Measurements from ENCODE around the gene DEFB129.

The DEFB129 gene

DNA sequence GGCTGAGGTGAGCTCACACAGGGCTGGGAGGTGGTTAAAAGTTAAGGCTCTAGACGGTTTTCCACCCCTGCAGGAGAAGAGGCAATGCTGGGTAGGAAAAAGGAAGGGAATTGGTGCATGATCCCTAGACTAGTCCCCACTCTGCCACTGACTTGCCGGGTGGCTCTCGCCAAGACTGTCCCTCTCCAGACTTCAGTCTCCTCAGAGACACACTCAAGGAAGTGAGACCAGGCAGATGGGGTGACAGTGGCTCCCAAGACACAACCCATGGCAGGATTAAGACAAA, 50.4 kb downstream of the DEFB129 start:
- Histone ChIP-seq H2AFZ (ENCODE audit: low read depth, low read length) (no peak overlapping the region), H3K27ac (ENCODE audit: low read length, poor library complexity, severe bottlenecking) (no peak overlapping the region), H2BK5ac (ENCODE audit: low read depth, low read length, poor library complexity, severe bottlenecking) (no peak overlapping the region), H3K9me3 (ENCODE audit: control insufficient read depth, low read length) (no peaks in the 10 kb centered on the region), H2AK5ac (ENCODE audit: low read length, severe bottlenecking) (no peak overlapping the region), H3K36me3 (ENCODE audit: control insufficient read depth in 1 of 2, insufficient read depth in 2 of 2, low read depth in 1 of 2, low read length in 2 of 2) (peaks cover 19 to 57% of the 10 kb centered on the region in 2 experiments), H2BK120ac (ENCODE audit: low read depth, low read length) (no peak overlapping the region), H3K4me3 (ENCODE audit: insufficient read depth in 1 of 2, low read depth in 1 of 2, low read length in 2 of 2) (no peak overlapping the region), H3K18ac (ENCODE audit: low read depth in 1 of 2, low read length in 2 of 2) (no peak overlapping the region), H3K4me2 (ENCODE audit: low read length, poor library complexity, severe bottlenecking) (no peak overlapping the region), H3K9ac (ENCODE audit: low read length) (no peak overlapping the region), H2BK15ac (ENCODE audit: low read depth, poor library complexity, severe bottlenecking) (no peak overlapping the region), H3K27me3 (ENCODE audit: control insufficient read depth in 1 of 2, insufficient read depth in 1 of 2, low read length in 2 of 2) (no peaks in the 10 kb centered on the region), H4K91ac (ENCODE audit: low read length) (no peak overlapping the region), H3K79me1 (replicated peaks; ENCODE audit: low read length, poor library complexity, severe bottlenecking) (peaks cover 1% of the 10 kb centered on the region), H3K4me1 (ENCODE audit: control insufficient read depth, insufficient read depth, low read depth, low read length) (no peaks in the 10 kb centered on the region), H4K8ac (ENCODE audit: low read length) (no peak overlapping the region), H2BK12ac (ENCODE audit: low read length in 2 of 2) (no peak overlapping the region), H3K23ac (ENCODE audit: low read length in 2 of 2) (no peak overlapping the region), H3K14ac (ENCODE audit: low read length in 2 of 2) (no peak overlapping the region), H3K4ac (ENCODE audit: low read depth in 1 of 2, low read length in 2 of 2) (no peak overlapping the region)
- DNase-seq, result no peak
- 83% methylated on average over 2 of the region's 3 CpGs for WGBS

DNA sequence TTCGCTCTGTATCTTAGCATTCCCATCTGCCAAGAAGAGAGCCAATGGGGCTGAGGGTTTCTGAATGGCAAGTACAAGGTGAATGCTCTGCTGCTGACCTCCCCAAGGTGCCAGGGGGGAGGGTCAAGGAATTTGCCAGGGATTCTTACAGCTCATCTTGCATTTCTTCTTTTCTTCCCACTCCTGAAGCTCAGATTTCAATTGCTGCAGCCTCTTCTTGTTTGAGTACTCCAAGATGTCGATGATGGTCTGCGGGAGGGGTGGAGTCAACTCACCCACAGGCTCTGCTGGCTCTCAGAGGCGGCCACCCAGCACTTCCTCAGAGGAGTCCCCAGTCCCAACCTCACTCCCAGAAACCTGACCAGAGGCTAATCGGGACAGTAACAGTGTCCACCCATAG, 51.1 kb downstream of the DEFB129 start:
- H2BK5ac ChIP-seq (ENCODE audit: low read depth, low read length, poor library complexity, severe bottlenecking), result no peak overlapping the region
- no peak overlapping the region for H2AFZ ChIP-seq (ENCODE audit: low read depth, low read length)
- H2AK5ac ChIP-seq (ENCODE audit: low read length, severe bottlenecking), result no peak overlapping the region
- H3K36me3 ChIP-seq (ENCODE audit: control insufficient read depth in 1 of 2, insufficient read depth in 2 of 2, low read depth in 1 of 2, low read length in 2 of 2), result peaks cover 19 to 57% of the 10 kb centered on the region in 2 experiments
- H3K9me3 ChIP-seq (ENCODE audit: control insufficient read depth, low read length), result no peaks in the 10 kb centered on the region
- no peaks in the 10 kb centered on the region for H3K4me1 ChIP-seq (ENCODE audit: control insufficient read depth, insufficient read depth, low read depth, low read length)
- no peak overlapping the region for H3K4me2 ChIP-seq (ENCODE audit: low read length, poor library complexity, severe bottlenecking)
- no peak overlapping the region for H4K91ac ChIP-seq (ENCODE audit: low read length)
- H3K14ac ChIP-seq (ENCODE audit: low read length in 2 of 2), result no peak overlapping the region
- H3K27ac ChIP-seq (ENCODE audit: low read length, poor library complexity, severe bottlenecking), result no peak overlapping the region
- no peak overlapping the region for H2BK12ac ChIP-seq (ENCODE audit: low read length in 2 of 2)
- WGBS, result 95% methylated on average over 5 of the region's 5 CpGs
- no peak overlapping the region for H4K8ac ChIP-seq (ENCODE audit: low read length)
- H2BK120ac ChIP-seq (ENCODE audit: low read depth, low read length), result no peak overlapping the region
- H3K9ac ChIP-seq (ENCODE audit: low read length), result no peak overlapping the region
- no peak overlapping the region for H2BK15ac ChIP-seq (ENCODE audit: low read depth, poor library complexity, severe bottlenecking)
- H3K18ac ChIP-seq (ENCODE audit: low read depth in 1 of 2, low read length in 2 of 2), result no peak overlapping the region
- H3K4me3 ChIP-seq (ENCODE audit: insufficient read depth in 1 of 2, low read depth in 1 of 2, low read length in 2 of 2), result no peak overlapping the region
- H3K23ac ChIP-seq (ENCODE audit: low read length in 2 of 2), result no peak overlapping the region
- peaks cover 1% of the 10 kb centered on the region for H3K79me1 ChIP-seq (replicated peaks; ENCODE audit: low read length, poor library complexity, severe bottlenecking)
- no peak overlapping the region for H3K4ac ChIP-seq (ENCODE audit: low read depth in 1 of 2, low read length in 2 of 2)
- H3K27me3 ChIP-seq (ENCODE audit: control insufficient read depth in 1 of 2, insufficient read depth in 1 of 2, low read length in 2 of 2), result no peaks in the 10 kb centered on the region
- DNase-seq, result no peak

DNA sequence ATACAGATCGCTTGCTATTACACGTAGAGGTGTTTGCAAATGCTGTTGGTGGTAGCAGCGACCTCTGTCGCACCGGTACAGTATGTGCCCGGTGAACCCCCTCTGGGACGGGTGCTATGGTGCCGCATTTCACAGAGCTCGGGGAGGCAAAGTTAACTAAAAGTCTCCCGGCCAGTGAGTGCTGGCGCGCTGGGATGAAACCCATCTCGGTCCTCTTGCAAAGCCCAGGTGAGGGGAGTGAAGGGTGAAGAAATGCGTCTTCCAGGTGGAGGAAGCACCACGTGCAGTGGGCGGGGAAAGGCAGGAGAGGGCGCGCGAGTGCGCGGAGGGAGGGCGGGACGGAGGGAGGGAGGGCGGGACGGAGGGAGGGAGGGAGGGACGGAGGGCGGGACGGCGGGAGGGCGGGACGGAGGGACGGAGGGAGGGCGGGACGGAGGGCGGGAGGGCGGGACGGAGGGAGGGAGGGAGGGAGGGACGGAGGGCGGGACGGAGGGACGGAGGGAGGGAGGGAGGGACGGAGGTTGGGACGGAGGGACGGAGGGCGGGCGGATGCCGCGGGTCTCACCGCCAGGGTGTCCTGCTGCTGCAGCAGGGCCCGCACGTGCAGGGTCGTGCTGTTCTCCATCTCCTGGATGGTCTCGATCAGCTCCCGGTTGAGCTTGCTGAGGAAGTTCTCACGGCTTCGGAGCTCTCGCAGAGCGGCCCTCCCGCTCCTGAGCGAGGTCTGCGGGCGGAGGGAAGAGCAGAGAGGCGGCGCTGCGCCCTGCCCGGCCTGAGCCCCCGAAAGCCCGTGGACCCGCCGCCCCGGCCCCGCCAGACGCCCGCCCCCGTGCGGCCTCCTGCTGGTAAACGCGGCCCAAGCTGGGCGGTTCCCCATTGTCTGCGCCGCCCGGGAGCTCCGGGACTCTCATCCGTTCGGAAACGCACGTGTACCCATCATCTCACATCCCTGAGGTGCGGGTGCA, 51.8 kb downstream of the DEFB129 start:
- H2AK5ac ChIP-seq (ENCODE audit: low read length, severe bottlenecking), result no peak overlapping the region
- peaks cover 23 to 60% of the 10 kb centered on the region in 2 experiments for H3K36me3 ChIP-seq (ENCODE audit: control insufficient read depth in 1 of 2, insufficient read depth in 2 of 2, low read depth in 1 of 2, low read length in 2 of 2)
- H2BK15ac ChIP-seq (ENCODE audit: low read depth, poor library complexity, severe bottlenecking), result no peak overlapping the region
- no peak overlapping the region for H2BK120ac ChIP-seq (ENCODE audit: low read depth, low read length)
- no peak overlapping the region for H3K9ac ChIP-seq (ENCODE audit: low read length)
- H3K4me2 ChIP-seq (ENCODE audit: low read length, poor library complexity, severe bottlenecking), result no peak overlapping the region
- H3K79me1 ChIP-seq (replicated peaks; ENCODE audit: low read length, poor library complexity, severe bottlenecking), result peaks cover 1% of the 10 kb centered on the region
- H3K9me3 ChIP-seq (ENCODE audit: control insufficient read depth, low read length), result no peaks in the 10 kb centered on the region
- H4K8ac ChIP-seq (ENCODE audit: low read length), result no peak overlapping the region
- no peak overlapping the region for H3K14ac ChIP-seq (ENCODE audit: low read length in 2 of 2)
- no peak overlapping the region for H3K27ac ChIP-seq (ENCODE audit: low read length, poor library complexity, severe bottlenecking)
- no peak overlapping the region for H3K23ac ChIP-seq (ENCODE audit: low read length in 2 of 2)
- no peak for DNase-seq
- no peak overlapping the region for H3K4ac ChIP-seq (ENCODE audit: low read depth in 1 of 2, low read length in 2 of 2)
- WGBS, result 80% methylated on average over 45 of the region's 88 CpGs
- no peak overlapping the region for H2BK12ac ChIP-seq (ENCODE audit: low read length in 2 of 2)
- H2AFZ ChIP-seq (ENCODE audit: low read depth, low read length), result no peak overlapping the region
- H2BK5ac ChIP-seq (ENCODE audit: low read depth, low read length, poor library complexity, severe bottlenecking), result no peak overlapping the region
- no peak overlapping the region for H4K91ac ChIP-seq (ENCODE audit: low read length)
- H3K18ac ChIP-seq (ENCODE audit: low read depth in 1 of 2, low read length in 2 of 2), result no peak overlapping the region
- H3K4me3 ChIP-seq (ENCODE audit: insufficient read depth in 1 of 2, low read depth in 1 of 2, low read length in 2 of 2), result peak overlapping the region in 1 of 2 experiments; percentile 66
- no peaks in the 10 kb centered on the region for H3K27me3 ChIP-seq (ENCODE audit: control insufficient read depth in 1 of 2, insufficient read depth in 1 of 2, low read length in 2 of 2)
- no peaks in the 10 kb centered on the region for H3K4me1 ChIP-seq (ENCODE audit: control insufficient read depth, insufficient read depth, low read depth, low read length)

Data from mesenchymal stem cell (in vitro differentiated cells and primary cell).